Measurements from ENCODE around the gene PRDM16. TPM values are rescaled to one million over a fixed set of nuclear protein-coding genes. Genes with fewer than 3 reads are reported as not detected.

Gene PRDM16
- polyA plus RNA-seq, 3 donors, result not detected

GRCh38 chr1:3029991-3030662 is 38.9 kb upstream of the PRDM16 start:
- no peaks in the 10 kb centered on the region for H3K9me3 ChIP-seq (replicated peaks in 1 of 2; ENCODE audit: control insufficient read depth in 1 of 2, insufficient read depth in 1 of 2, low read length in 2 of 2)
- intact Hi-C loops (cut with micrococcal nuclease), result no loop called here
- no peak overlapping the region for H2AFZ ChIP-seq (ENCODE audit: insufficient read depth, low read depth, low read length, poor library complexity, severe bottlenecking)
- Mint-ChIP-seq H3K9me3 (no peaks in the 10 kb centered on the region), H3K27me3 (ENCODE audit: low read depth in 3 of 3) (peaks cover 4 to 8% (median 6%) of the 10 kb centered on the region in 3 donors), H3K4me3 (no peak overlapping the region), H3K27ac (no peak overlapping the region), H3K4me1 (no peaks in the 10 kb centered on the region), H3K36me3 (no peaks in the 10 kb centered on the region)
- no peak for TF ChIP-seq CTCF (IDR thresholded peaks at IDR 0.05)
- no peaks in the 10 kb centered on the region for H4K20me1 ChIP-seq (ENCODE audit: insufficient read depth, low read length)
- H3K27me3 ChIP-seq (ENCODE audit: control insufficient read depth in 2 of 2, insufficient read depth in 2 of 2, low read length in 2 of 2), result no peaks in the 10 kb centered on the region
- H3K36me3 ChIP-seq (replicated peaks in 1 of 2; ENCODE audit: control insufficient read depth in 1 of 2, insufficient read depth in 2 of 2, low read length in 2 of 2), result no peaks in the 10 kb centered on the region
- 92% methylated on average over 27 of the region's 32 CpGs for whole genome bisulfite sequencing (ENCODE audit: insufficient coverage)
- H3K9ac ChIP-seq (ENCODE audit: insufficient read depth, low read length, poor library complexity, severe bottlenecking), result no peak overlapping the region
- DNase-seq, result no peak
- no peaks in the 10 kb centered on the region for H3K79me2 ChIP-seq (ENCODE audit: insufficient read depth, low read length)
- no peak overlapping the region for H3K4me2 ChIP-seq (replicated peaks; ENCODE audit: extremely low read depth, low read length, poor library complexity, severe bottlenecking)
- H3K4me1 ChIP-seq (ENCODE audit: control insufficient read depth in 1 of 2, insufficient read depth in 2 of 2, low read length in 2 of 2), result no peaks in the 10 kb centered on the region
- H3K27ac ChIP-seq (ENCODE audit: low read depth in 1 of 2, low read length in 2 of 2), result no peak overlapping the region
- H3K4me3 ChIP-seq (replicated peaks in 1 of 3; ENCODE audit: low read depth in 2 of 3, low read length in 3 of 3), result no peak overlapping the region

GRCh38 chr1:3030663-3031381 is 38.2 kb upstream of the PRDM16 start:
- no peak overlapping the region for H3K4me2 ChIP-seq (replicated peaks; ENCODE audit: extremely low read depth, low read length, poor library complexity, severe bottlenecking)
- no peak for DNase-seq
- Mint-ChIP-seq H3K27ac (no peak overlapping the region), H3K9me3 (no peaks in the 10 kb centered on the region), H3K36me3 (no peaks in the 10 kb centered on the region), H3K27me3 (ENCODE audit: low read depth in 3 of 3) (peaks cover 4 to 8% (median 6%) of the 10 kb centered on the region in 3 donors), H3K4me3 (no peak overlapping the region), H3K4me1 (no peaks in the 10 kb centered on the region)
- no peaks in the 10 kb centered on the region for H4K20me1 ChIP-seq (ENCODE audit: insufficient read depth, low read length)
- no peak overlapping the region for H3K4me3 ChIP-seq (replicated peaks in 1 of 3; ENCODE audit: low read depth in 2 of 3, low read length in 3 of 3)
- H3K9me3 ChIP-seq (replicated peaks in 1 of 2; ENCODE audit: control insufficient read depth in 1 of 2, insufficient read depth in 1 of 2, low read length in 2 of 2), result no peaks in the 10 kb centered on the region
- no peaks in the 10 kb centered on the region for H3K4me1 ChIP-seq (ENCODE audit: control insufficient read depth in 1 of 2, insufficient read depth in 2 of 2, low read length in 2 of 2)
- intact Hi-C loops (cut with micrococcal nuclease), result no loop called here
- 91% methylated on average over 19 of the region's 22 CpGs for WGBS (ENCODE audit: insufficient coverage)
- no peak overlapping the region for H3K9ac ChIP-seq (ENCODE audit: insufficient read depth, low read length, poor library complexity, severe bottlenecking)
- no peaks in the 10 kb centered on the region for H3K27me3 ChIP-seq (ENCODE audit: control insufficient read depth in 2 of 2, insufficient read depth in 2 of 2, low read length in 2 of 2)
- no peaks in the 10 kb centered on the region for H3K79me2 ChIP-seq (ENCODE audit: insufficient read depth, low read length)
- H3K27ac ChIP-seq (ENCODE audit: low read depth in 1 of 2, low read length in 2 of 2), result no peak overlapping the region
- TF ChIP-seq CTCF (IDR thresholded peaks at IDR 0.05), result no peak
- no peak overlapping the region for H2AFZ ChIP-seq (ENCODE audit: insufficient read depth, low read depth, low read length, poor library complexity, severe bottlenecking)
- no peaks in the 10 kb centered on the region for H3K36me3 ChIP-seq (replicated peaks in 1 of 2; ENCODE audit: control insufficient read depth in 1 of 2, insufficient read depth in 2 of 2, low read length in 2 of 2)

Data from CD14-positive monocyte (primary cell).